Raji (cell line): Measurements from ENCODE around the gene TTC28.

ENCODE experiments used
- POLR2A ChIP-seq: IDR thresholded peaks from 2 replicates; pipeline ENCODE4 v1.6.1; 2011; ENCODE audit warnings: low read depth, low read length, control low read depth; ENCODE audit not compliant: insufficient read depth

Gene TTC28

DNA sequence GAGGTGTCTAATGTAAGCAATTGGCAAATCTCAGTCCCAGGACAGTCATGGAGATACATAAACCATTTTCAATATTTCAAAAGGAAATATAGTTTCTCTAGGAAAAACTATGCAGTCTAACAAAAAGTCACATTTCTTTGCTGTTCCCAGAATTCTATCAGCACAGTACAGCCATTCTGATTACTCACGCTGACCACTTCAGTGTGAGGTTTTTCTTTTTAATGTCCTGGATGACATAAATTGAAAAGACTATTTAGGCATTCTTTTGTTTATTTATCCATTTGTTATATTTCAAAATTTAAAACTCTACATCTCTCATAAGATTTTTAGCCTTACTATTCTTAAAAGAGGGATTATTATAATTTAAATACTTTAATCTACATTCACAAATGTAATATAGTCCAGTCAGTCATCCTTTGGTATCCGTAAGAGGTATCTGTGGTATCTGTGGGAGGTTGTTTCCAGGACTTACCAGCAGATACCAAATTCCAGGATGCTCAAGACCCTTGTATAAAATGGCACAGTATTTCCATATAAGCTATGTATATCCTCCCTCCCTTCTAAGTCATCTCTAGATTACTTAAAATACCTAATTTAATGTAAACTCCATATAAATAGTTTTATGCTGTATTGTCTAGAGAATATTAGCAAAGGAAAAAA, 429.5 kb downstream of the TTC28 start:
- no peak for TF ChIP-seq POLR2A

DNA sequence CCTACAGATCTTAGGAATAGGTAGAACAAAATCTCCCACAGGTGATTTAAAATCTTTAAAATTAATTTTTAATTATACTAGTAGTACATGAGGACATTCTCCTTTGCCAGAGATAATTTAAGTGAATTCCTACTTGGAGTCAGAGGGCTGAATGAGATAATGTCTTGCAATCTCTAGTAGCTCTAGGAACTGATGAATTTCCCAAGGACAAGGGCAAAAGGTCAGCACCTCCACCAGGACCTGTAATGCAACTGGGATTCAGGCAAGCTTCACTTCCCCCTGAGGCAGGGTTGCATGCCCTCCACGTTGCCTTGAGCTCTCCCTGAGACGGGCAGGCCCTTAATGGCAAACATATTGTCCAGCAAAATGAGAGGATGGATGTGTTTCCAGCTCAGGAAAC, 430.2 kb downstream of the TTC28 start:
- no peak for TF ChIP-seq POLR2A

DNA sequence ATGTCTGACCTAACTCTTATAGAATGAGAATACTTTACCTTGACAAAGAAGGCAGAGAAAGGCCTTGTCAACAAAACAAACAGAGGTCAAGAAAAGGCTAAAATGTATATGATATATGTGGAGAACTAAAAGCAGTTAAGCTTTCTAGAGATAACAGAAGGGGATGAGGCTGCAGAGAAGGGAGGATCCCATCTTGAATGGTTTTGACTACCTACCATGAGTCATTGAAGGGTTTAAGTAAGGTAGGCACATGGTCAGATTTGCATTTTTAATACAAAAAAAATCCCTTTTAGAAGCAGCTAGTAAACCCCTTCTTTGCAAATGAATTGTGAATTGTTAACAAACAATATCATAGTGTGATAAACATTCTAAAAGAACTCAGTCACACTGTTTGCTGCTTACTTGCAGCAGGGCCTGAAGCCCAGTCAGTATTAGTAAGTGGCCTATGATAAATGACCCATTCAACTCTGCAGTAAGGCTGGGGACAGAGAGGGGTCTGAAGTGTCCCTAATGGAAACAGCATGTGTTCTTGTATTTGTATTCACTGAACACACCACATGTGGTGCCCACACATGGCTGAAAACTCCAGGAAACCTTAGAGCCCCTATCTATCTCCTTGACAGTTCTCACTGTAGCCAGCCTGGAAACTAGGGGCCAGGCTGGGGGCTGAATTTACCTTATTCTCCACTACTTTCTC, 431.8 kb downstream of the TTC28 start:
- TF ChIP-seq POLR2A, result no peak

DNA sequence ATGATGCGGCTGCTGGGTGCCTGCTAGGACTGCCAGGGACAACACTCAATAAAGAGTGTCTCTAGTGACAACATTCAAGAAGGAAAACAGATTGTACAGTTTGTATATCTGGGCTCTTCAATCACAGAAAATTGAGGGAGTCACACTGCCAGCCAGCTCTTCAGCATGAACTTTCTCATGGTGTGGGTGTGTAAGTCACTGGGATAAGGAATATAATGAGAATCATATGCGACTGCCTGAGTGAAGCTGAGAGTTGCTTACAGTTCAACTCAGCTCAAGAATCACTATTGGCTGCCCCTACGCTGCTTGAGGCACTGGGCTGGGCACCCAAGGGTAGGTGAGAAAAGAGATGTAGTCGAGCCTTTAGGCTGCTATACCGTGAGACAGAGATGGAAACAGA, 432.5 kb downstream of the TTC28 start:
- TF ChIP-seq POLR2A, result no peak

DNA sequence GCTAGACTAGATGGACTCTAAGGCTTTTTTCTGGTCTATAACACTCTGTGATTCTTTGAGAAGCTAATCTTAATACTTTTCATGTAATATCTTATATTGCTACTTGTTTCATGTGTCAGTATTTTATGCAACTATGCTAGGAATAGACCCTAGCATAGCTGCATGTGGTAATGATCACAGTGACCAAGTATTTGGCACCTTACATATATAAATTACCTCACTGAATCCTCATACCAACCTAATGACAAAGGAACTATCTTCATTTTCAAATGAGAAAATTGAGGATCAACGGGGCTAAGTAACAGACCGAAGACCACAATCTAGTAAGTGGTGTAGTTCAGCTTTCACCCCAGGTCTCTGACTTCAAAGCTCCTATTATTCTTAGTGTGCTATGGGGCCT, 433.2 kb downstream of the TTC28 start:
- no peak for TF ChIP-seq POLR2A

DNA sequence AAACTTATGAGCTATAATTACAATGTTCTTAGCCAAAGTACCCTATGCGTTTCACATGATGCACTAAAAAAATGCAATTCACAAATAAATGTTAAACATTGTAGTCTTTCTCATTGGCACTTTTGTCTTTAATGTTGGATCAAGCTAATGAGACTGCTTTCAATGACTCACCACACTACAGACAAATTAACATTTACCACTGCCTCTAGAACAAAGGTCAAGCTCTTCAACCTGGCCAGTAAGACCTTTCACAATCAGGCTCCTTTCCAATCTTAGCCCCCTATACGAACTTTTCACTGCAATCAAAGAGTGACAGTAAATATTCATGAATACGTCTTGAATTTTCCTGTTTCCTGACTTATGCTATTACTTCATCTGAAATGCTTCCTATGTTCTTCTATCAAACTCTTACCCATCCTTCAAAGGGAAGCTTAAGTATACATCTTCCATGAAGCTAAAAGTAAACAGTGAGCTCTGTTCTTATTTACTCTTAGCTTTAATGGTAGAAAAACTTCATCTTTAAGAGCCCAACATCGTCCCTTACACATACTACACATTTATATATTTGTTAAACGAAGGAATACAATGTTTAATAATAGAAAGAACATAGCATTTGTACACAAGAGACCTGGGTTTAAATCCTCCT, 433.9 kb downstream of the TTC28 start:
- TF ChIP-seq POLR2A, result no peak

DNA sequence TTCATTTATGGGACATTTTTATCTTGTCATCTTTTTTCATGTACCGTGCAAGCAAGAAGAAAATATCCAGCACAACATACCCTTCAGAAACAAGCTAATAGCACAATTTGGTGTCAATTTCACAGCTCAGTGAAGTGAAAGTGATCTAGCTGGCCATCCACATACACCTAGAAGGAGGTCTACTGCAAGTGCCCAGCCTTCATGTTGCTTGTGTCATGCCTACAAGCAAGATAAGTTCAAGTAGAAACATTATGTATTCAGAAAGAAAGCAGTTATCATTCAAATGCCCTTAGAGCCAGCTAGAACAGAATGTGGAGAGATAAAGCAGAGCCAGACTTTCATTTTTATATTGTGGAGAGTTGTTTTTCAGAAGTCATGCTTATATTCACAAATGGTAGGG, 434.9 kb downstream of the TTC28 start:
- no peak for TF ChIP-seq POLR2A

DNA sequence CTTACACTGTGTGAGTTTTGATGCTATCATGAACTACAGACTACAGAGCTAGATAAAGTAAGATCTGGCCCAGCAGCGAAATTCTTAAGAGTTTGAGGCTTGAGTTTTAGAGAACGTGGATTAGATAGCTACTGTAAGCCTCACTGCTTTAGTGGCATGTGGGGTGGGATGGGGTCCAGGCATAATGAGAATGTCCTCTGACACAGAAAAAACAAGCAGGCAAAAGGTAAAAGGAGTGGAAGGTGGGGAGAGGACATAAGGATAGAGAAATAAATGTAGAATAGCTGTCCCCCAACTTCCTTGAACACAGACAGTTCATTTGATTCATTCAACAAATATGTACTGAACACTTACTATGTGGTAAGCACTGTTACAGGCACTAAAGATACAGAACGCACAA, 436.1 kb downstream of the TTC28 start:
- no peak for TF ChIP-seq POLR2A

DNA sequence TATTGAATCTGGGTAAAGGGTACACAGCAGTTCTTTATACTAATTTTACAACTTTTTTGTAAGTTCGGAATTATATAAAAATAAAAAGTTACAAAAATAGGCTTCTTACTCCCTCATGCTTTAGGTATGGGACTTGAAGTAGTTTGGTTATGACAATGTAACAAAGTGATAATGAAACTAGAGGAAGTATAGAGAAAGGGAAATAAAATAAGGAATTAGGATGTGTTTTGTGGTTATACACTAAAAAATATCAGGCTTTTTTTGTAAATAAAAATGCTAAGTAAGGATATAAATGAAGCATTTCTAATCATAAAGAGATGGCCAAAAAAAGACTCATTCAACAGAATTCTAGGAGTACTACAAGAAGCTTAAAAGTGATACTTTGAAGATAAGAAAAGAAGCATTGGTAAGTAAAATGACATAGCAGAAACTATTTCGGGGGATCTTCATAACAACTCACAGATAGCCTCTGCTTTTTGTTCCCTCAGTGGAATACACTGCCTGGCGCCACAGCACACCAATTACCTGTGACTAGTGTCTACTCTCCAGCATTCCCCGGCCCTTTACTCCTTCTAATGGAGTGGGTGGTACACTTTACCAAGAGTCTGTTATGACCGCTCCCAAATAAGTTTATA, 437.9 kb downstream of the TTC28 start:
- no peak for TF ChIP-seq POLR2A

DNA sequence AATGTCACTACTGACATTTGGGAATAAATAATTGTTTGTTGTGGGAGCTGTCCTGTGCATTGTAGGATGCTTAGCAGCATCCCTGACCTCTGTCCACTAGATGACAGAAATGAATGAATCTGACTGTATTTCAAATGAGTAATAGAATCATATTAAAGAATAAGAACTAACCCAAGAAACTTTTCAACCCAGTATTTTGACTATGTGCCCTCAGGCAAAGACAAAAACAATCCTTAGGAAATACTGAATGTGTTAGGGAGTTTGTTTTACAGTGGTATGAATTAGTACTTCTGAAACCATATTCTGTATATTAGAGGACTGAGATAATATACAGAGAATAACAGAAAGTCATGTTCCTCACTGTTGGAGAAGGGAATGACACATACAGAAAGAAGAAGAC, 439.7 kb downstream of the TTC28 start:
- no peak for TF ChIP-seq POLR2A

DNA sequence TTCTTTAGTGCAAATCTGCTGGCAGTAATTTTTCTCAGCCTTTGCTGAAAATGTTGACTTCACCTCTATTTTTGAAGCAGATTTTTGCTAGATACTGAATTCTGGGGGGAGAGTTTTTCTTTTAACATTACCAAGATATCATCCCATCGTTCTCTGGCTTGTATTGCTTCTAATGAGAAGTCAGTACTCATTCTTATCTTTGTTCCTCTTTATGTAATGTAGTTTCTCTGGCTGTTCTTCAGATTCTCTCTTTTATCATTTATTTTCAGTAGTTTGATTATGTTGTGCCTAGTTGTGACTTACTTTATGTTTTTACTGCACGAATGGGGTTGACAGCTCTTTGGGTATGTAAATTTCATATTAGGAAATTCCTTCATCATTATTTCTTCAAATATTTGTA, 441.9 kb downstream of the TTC28 start:
- TF ChIP-seq POLR2A, result no peak

DNA sequence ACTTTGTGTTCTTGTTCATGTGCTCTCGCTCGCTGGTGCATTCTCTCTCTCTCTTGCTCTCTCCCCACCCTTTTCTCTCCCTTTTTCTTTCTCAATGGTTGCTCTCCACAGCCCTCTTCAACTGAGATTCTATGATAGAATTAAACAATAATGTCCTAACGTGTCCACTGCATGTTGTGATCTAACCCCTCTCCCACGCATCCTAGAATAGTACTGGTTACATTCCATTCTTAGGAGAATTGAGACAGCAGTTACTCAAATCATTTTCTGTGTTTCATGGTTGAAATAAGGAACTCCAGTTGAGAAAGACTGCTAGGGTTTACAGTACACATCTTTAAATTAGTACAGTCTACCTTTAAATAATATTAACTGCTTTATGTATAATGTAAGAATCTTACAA, 442.5 kb downstream of the TTC28 start:
- TF ChIP-seq POLR2A, result no peak

DNA sequence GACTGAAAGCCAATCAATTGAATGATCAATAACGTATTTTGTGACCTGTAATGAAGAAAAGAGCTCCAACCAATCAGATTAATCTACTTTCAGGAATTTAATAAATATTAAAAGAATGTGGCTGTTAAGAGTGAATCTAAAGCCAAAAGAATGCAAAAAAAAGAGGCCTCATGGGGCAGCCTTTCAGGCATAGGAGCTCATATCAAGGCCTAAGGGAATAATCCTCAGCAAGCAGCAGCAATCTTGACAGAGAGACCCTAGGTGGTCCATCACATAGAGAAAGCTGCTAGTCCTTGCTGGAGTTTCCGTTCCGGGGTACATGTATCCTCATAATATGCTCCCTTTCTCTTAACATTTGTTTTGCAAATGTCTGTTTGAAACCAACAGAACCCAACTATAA, 447.4 kb downstream of the TTC28 start:
- no peak for TF ChIP-seq POLR2A

DNA sequence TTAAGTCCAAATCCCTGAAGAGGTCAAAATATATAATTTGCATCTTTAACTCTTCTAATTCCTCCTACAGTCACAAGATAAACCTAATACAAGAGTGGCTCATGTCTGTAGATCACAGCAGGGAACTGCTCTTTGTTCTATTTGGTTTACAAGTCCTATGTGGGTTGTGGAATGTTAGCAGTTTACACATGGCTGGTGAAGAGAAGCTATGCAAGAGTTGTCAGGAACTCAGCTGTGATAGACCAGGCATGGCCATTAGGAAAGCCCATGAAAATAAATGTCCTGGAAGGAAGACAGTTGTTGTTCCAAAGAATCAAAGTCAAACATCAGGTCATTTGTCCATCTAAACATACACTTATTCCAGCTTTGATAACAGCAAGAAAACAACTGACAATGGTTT, 448.2 kb downstream of the TTC28 start:
- no peak for TF ChIP-seq POLR2A

DNA sequence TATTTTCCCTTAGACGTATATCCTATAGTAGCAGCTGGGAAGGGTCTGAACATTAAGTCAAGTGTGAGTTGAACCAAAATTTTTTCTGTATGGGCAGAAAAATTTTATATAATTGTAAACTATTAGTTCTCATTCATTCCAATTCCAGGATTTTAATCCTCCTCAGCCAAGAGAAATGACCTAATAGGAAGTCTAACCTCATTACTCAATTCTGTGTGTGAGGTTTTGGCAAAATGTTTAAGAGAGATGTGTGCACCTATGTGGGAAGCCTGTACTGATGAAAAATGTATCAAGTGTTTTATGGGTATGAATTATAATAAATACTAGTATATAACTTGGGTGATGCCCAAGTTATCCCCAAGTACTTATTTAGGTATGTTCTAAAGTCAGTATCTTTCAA, 449.0 kb downstream of the TTC28 start:
- no peak for TF ChIP-seq POLR2A
